SK-N-DZ (cell line): ENCODE data around the gene LRRIQ1.

ENCODE experiments used
- DNase-seq: peaks from one replicate; pipeline ENCODE4 v3.0.0-alpha.2; 2015; ENCODE audit warnings: low spot score

LRRIQ1 gene

GRCh38 chr12:85280984-85281630 lies 245.0 kb downstream of the LRRIQ1 start:
- DNase-seq: no peak

- DNase-seq: peak; percentile 15
Observed at GRCh38 chr12:85281636-85282312, 245.6 kb downstream of the LRRIQ1 start.

DNA sequence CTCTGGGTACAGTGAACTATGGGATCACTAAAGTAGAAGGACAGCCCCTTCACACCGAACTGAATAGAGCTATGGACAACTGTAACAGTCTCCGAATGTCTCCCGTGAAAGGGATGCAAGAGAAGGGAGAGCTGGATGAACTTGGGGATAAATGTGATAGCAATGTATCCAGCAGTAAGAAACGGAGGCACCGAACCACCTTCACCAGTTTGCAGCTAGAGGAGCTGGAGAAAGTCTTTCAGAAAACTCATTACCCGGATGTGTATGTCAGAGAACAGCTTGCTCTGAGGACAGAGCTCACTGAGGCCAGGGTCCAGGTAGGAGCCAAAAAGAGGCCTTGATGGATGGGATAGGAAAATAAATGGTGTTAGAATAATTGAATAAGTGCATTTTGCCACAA lies 247.4 kb downstream of the LRRIQ1 start:
- DNase-seq: peak; percentile 43
